ENCODE data around the gene SYNM.

SYNM gene

GRCh38 chr15:99130314-99130713 lies 25.4 kb downstream of the SYNM start:
- DNase-seq (ENCODE audit: low read depth, low spot score) = peak; percentile 66
- H3K4me3 ChIP-seq (ENCODE audit: low read depth, low read length) = no peak overlapping the region
- no peak for TF ChIP-seq CTCF (IDR thresholded peaks at IDR 0.05; ENCODE audit: low read depth, low read length)
- in situ Hi-C loops (cut with HindIII; ENCODE audit: low sequenced_read_pairs) = no loop called here

GRCh38 chr15:99130765-99131440 lies 26.0 kb downstream of the SYNM start:
- in situ Hi-C loops (cut with HindIII; ENCODE audit: low sequenced_read_pairs) = no loop called here
- no peak overlapping the region for H3K4me3 ChIP-seq (ENCODE audit: low read depth, low read length)
- DNase-seq (ENCODE audit: low read depth, low spot score) = no peak
- TF ChIP-seq CTCF (IDR thresholded peaks at IDR 0.05; ENCODE audit: low read depth, low read length) = no peak

- no peak for DNase-seq (ENCODE audit: low read depth, low spot score)
- H3K4me3 ChIP-seq (ENCODE audit: low read depth, low read length) = no peak overlapping the region
- no peak for TF ChIP-seq CTCF (IDR thresholded peaks at IDR 0.05; ENCODE audit: low read depth, low read length)
- in situ Hi-C loops (cut with HindIII; ENCODE audit: low sequenced_read_pairs) = no loop called here
Observed at GRCh38 chr15:99131441-99132023, 26.7 kb downstream of the SYNM start.

GRCh38 chr15:99132122-99132521 lies 27.2 kb downstream of the SYNM start:
- no peak for TF ChIP-seq CTCF (IDR thresholded peaks at IDR 0.05; ENCODE audit: low read depth, low read length)
- no peak overlapping the region for H3K4me3 ChIP-seq (ENCODE audit: low read depth, low read length)
- no peak for DNase-seq (ENCODE audit: low read depth, low spot score)
- in situ Hi-C loops (cut with HindIII; ENCODE audit: low sequenced_read_pairs) = no loop called here

GRCh38 chr15:99132634-99133287 lies 27.9 kb downstream of the SYNM start:
- DNase-seq (ENCODE audit: low read depth, low spot score) = no peak
- no peak overlapping the region for H3K4me3 ChIP-seq (ENCODE audit: low read depth, low read length)
- in situ Hi-C loops (cut with HindIII; ENCODE audit: low sequenced_read_pairs) = no loop called here
- no peak for TF ChIP-seq CTCF (IDR thresholded peaks at IDR 0.05; ENCODE audit: low read depth, low read length)

GRCh38 chr15:99134317-99134821 lies 29.5 kb downstream of the SYNM start:
- in situ Hi-C loops (cut with HindIII; ENCODE audit: low sequenced_read_pairs) = no loop called here
- no peak for DNase-seq (ENCODE audit: low read depth, low spot score)
- TF ChIP-seq CTCF (IDR thresholded peaks at IDR 0.05; ENCODE audit: low read depth, low read length) = no peak
- H3K4me3 ChIP-seq (ENCODE audit: low read depth, low read length) = no peak overlapping the region

Measured in astrocyte of the spinal cord (primary cell).